TTC549 (cell line): ENCODE data around the gene PRKCZ.
"Not testable (repeated sequence)": the region's sequence is repeated elsewhere in the genome, so short reads cannot be mapped to it uniquely, and the experiment has no call there.

Experiments used
- FAIRE-seq: peaks from 2 replicates; lab custom pipeline; 2012; peaks lifted over from hg19 to GRCh38; lab: Jason Lieb, UNC

Gene PRKCZ

DNA sequence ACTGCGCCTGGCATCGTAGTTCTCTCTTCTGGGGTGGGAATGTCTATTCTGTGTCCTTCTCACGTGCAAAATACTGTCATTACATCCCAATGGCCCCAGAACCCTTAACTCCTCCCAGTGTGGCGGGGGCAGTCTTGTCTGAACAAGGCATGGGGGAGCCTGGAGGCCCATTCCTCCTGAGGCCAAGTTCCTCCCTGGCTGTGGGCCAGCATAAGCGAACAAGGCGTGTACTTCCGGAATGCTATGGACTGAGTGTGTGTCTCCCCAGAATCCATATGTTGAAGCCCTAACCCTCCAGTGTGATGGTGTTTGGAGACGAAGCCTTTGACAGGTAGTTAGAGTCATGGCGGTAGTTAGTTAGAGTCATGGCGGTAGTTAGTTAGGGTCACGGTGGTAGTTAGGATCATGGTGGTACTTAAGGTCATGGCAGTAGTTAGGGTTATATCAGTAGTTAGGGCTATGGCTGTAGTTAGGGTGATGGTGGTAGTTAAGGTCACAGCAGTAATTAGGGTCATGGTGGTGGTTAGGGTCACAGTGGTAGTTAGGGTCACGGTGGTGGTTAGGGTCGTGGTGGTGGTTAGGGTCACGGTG is 71.0 kb downstream of the PRKCZ start:
- no peak for FAIRE-seq

DNA sequence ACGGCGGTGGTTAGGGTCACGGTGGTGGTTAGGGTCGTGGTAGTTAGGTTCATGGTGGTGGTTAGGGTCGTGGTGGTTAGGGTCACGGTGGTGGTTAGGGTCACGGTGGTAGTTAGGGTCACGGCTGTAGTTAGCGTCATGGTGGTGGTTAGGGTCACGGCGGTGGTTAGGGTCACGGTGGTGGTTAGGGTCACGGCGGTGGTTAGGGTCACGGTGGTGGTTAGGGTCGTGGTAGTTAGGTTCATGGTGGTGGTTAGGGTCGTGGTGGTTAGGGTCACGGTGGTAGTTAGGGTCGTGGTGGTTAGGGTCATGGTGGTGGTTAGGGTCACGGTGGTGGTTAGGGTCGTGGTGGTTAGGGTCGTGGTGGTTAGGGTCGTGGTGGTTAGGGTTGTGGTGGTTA is 71.6 kb downstream of the PRKCZ start:
- not testable (repeated sequence) for FAIRE-seq

DNA sequence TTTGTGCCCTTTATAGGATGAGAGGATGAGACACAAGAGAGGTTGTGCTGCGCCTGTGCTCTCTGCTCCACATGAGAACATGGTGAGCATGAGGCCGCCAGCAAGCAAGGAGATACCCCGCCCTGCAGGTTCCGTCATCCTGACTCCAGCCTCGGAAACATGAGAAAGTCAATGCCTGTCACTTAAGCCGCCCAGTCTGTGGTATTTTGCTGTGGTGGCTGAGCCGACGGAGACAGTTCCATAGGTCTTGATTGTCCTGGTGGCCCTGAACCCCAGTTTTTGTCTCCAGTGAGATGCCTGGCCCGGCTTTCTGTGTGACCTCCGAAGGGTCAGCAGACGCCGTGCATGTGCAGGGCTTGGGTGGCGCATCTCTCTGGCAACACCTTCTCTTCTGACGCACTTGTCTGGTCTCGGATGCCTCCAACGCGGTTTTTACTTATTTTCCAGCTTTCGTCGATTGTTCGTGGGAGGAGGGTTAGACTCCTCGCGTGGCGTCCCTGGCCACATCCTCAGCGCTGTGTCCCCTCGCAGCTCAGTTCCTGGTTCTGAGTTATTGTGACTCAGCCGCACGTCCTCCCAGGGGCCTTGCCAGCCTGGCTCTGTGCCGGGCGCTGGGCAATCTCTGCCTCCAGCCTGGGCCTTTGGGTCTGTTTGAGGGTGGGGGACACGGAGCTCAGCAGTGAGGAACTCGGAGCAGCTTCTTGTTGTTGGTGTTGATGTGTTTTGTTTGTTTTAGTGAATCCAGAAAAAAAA is 74.4 kb downstream of the PRKCZ start:
- no peak for FAIRE-seq

DNA sequence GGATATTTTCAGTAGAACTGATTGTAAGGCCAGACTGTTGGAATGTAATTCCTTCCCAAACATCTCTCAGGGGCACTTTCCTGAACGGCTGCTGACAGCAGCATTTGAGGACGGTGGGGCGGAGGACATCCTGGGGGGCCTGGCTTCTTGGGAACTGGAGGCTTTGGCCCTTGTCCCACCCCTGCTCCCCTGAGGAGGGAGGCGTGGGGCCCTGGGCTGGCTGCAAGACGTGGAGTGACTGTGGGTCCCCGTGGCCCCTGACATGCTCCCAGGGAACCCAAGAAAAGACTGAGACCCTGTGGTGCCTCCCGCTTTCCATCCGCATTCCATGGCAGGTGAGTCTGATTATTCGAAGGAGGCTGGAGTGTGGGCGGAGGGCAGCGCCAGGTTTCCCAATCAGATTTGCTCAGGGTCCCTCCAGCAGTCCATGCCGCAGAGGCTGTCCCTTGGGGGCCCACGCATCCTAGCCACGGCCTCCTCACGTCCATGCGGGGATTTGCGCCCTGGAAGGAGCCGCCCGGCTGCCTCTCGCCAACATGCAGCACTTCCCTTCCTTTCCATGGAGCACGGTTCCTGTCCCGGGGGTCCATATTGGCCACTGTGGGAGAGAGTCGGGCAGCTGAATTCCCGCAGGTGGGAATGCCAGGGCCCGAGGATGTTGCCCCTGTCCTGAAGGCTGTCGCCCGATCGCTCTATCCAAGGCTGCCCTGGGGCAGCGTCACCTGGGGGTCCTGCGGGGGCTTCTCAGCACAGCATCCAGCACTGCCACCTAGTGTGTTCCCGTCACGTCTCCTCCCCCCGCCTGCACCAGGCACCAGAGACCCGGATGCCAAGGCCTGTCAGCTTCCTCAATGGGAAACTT is 75.4 kb downstream of the PRKCZ start:
- no peak for FAIRE-seq

DNA sequence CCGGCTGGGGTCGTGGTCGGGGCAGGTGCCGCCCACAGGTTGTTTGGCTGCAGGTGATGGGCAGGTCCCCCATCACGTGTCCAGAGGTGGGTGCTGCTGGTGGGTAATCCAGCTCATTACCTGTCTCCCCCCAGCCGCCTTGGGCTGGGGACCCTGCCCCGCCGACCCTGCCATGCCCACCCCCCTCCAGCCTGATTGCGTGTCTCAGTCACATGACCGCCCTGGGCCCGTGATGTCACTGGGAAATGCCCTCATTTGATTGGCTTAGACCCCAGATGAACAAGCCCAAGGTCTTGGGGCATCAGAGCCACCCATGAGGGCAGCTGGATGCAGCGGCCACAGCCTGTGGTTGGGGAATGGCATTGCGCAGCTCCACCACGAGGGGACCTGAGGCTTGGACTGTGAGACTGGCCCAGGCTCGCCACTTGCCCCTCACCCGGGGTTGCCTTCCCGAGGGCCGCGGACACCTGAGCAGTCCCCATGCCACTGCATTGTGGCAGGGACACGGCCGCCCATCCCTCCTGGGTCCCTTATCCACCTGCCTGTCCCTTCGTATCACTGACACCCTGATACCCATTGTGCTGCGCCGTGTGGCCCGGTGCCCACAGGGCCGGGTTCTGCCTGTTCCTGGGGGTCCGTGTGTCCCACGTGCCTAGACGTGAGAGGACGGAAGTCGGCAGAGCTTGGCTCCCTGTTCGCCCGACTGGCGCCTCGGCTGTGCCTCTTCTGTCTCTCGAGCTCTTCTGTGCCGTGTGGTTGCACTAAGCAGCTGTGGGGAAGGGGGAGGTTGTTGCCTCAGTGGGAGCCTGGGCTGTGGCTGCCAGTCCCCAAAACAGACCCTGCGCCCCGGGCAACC is 76.3 kb downstream of the PRKCZ start:
- FAIRE-seq, result no peak

DNA sequence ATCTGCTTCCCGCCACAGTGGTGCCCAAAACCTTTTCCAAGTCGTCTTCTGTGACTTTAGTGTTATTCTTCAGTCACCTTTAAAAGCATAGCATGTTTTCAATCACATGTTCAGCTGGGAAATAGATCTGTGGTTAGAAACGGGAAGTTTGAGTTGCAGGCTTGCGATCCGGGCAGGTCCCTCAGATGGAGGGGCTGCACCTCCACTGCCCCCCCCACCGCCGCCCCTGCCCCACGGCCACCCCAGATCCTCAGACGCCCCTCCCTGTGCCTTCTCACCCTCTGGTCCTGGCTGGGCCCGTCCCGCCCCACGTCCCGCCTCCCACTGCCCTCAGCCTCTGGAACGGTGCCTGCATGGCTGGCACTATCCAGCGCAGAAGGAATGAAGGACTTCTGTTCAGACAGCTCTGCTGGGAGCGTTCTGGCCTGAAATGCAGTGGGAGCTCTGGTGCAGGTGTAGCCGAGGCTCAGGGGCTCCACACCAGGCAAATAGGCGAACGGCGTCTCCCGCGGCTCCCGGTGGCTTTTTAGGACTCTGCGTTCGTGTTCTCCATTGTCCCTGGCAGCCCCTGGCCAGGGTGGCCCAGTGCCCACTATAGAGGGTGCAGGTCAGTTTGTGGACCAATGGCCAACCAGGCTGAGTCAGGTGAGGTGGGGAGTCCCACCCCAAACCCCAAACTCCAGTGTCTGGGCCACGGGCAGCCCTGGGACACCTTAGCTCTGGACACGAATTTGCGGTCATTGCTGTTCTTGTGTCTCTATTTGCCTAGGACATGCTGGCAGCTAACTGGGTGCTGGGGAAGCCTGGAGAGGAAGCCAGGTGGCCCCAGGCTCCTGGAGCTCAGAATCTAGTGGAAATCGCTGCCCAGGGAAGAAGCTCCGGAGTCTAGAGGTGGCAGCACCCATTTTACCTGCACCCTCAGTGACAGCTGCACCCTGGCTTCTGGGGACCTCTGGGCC is 77.3 kb downstream of the PRKCZ start:
- FAIRE-seq, result no peak

DNA sequence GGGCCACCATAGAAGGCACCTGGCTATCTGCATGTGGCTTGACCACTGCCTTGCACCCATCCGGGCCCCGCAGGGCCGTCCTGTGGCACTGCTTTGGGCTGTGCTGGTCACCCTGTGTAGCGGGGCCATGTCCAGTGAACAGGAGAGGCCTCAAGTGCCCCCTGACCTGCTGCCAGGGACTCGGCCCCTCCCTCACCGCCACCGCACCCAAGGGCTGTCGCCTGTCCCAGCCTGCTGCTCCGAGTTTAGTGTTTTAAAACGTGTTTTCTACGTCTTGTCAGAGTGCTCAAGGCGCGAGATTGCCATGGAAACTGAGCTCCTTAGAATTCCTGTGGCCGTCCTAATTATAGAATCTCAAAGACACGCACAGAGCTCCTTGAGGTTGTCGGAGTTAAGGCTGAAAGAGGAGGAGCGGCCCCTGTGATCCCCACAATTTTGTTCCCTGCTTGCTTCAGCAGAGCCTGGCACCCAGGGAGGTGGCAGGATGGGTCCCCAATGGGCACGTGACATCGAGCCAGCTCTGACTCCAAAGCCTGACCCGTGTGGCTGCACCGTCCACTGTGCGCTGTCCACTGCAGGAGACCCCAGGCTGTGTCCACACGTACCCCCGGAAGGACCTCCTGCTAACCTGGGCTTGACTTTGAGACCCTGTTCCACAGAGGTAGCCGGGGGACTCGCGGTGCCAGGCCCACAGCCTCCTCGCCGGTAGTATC is 78.1 kb downstream of the PRKCZ start:
- no peak for FAIRE-seq

DNA sequence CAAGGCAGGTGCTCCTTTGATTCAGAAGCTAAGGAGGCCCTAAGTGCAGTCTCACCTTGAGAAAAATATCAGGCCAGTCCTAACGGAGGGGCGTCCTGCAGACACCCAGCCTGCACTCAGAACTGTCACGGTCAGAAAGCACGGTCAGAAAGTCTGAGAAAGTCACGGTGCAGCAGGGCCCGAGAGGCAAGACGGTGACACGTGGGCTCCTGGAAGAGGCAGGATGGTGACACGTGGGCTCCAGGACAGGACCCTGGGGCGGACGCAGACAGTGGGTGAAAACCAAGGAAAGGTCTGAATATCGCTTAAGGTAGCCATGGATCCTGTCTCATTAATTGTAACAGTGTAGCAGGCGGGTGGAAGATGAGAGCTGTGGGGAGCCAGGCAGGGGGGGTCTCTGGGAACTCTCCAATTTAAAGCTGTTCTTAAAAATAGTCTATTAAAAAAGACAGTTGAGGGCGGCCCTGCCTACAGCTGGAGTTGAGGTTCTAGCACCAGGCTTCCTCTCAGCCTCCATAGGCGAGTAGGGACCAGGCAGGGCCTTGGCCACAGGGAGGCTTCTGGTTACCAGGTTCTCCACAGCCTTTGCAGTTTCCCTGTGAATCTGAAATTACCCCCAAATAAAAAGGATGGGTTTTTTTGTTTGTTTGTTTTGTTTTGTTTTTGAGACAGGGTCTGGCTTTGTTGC is 79.2 kb downstream of the PRKCZ start:
- FAIRE-seq, result no peak

DNA sequence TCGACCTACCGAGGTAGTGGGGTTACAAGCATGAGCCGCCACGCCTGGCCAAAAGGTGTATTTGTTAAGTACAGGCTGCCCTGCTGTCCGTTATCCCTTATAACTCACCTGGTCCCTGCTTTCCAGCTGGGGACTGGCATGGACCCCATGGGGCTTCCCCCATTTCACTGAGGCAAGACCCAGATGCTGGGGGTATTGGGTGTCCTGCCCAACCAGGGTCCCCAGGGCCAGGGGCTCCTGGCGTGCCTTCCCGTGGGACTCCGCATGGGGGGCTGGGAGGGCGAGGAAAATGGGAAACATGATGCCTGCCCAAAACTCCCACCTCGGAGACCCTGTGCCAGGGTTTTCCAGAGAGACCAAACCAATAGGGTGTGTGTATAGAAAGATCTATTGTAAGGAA is 79.9 kb downstream of the PRKCZ start:
- FAIRE-seq, result no peak

DNA sequence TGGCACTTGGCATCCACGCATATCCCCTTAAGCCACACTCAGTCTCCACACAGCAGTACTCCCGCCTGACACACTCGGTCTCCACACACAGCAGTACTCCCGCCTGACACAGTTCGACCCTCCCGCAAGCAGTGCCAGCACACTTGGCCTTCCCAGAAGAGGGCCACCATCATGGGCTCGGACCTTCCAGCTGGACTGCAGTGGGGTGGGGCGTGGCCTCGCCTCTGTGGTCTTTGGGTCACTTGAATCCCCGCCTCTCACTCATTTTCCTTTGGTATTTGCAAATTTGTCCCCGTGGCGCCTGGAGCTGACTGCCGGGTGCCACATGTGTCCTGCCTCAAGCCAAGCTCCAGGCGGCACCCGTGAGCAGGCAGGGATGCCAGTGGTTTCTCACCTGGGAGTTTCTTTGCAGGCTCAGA is 80.7 kb downstream of the PRKCZ start:
- no peak for FAIRE-seq

DNA sequence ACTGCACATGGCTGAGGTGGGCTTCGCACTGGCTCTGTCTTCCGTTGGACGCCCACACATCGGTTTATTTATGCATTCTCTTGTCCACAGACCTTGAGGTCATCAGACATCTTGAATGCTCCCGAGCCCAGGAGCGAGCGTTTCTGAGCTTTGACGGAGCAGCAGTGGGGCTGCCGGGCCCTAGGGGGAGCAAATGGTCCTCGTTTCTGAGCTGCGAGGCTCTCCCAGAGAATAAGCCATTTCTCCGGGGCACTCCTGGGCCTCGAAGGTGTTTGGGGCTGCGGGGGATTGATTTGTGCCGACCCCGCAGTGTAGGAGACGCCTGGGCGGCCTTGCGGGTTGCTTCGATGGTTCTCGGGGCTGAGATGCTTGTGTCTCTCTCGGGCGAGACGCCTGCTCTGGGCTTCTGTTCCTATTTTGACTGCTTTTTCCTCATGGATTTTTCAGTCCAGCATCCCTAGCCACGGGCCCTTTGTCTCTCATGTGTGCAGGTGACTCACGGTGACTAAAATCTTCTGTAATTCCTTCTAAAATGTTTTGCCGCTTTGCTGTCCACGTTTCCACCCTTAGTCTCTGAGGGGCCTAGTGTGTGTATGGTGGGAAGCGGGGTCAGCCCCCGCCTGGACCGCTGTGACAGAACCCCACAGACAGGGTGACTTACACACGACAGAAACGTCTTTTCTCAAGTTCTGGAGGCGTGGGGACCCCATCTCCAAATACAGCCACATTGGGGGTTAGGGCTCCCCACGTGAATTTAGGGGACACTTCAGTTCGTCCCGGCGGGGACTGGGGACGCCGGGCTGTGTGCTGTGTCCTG is 82.2 kb downstream of the PRKCZ start:
- no peak for FAIRE-seq

DNA sequence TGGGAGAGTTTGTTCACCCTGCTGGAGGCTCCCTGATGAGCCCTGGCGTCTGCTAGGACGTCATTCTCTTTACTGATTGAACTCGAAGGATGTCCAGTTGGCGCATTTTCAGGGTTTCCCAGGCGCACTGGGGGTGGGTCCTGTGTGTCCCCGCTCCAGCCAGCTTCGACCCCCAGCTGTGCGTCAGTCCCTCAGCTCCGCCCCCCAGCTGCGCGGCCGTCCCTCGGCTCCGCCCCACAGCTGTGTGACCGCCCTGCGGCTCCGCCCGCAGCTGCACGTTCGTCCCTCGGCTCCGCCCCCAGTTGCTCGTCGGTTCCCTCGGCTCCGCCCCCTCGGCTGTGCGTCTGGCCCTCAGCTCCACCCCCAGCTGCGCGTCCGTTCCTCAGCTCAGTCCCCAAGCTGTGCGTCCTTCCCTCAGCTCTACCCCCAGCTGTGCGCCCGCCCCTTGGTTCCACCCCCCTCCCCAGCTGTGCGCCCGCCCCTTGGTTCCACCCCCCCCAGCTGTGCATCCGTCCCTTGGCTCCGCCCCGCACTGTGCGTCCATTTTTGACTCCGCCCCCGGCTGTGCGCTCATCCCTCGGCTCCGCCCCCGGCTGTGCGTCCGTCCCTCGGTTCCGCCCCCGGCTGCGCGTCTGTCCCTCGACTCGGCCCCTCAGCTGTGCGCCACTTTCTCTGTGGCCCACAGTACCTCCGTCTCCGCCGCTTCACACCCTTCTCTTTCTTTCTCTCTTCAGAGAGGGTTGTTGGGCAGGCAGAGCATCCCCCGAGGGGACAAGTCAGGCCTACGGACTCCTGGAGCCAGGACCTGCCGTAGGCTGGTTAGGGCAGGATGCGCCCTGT is 83.0 kb downstream of the PRKCZ start:
- FAIRE-seq, result peak; percentile 80

DNA sequence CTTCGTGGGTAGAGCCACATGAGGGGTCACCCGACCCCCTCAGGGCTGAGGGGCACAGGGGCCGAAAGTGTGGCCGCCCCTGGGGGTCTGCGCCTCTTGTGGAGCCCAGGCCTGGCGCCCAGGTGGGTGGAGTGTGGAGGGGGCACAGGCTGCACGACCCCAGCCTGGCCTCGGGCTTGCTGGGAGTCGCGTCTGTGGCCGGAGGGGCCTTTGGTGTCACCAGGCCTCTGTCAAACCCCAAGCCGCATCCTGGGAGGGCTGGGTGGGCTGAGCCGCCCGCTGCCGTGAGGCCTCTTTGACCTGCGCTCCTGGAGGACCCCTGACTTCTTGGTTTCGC is 83.6 kb downstream of the PRKCZ start:
- no peak for FAIRE-seq

DNA sequence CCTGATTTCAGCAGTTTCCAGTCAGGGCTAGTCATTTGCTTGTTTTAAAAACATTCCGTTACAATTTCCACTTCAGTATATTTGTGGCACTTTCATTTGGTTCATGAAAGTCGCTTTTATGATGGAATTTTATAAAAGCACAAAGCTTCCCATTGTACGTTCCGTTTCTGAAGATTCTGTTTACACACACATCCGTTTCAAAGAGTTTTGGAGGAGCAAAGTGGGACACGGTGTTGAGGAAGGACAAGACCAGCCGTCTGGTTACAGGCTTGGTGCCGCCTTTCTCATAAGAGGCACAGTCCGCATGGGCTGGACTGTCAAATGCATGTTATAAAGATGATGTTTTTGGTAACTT is 84.0 kb downstream of the PRKCZ start:
- FAIRE-seq, result no peak

DNA sequence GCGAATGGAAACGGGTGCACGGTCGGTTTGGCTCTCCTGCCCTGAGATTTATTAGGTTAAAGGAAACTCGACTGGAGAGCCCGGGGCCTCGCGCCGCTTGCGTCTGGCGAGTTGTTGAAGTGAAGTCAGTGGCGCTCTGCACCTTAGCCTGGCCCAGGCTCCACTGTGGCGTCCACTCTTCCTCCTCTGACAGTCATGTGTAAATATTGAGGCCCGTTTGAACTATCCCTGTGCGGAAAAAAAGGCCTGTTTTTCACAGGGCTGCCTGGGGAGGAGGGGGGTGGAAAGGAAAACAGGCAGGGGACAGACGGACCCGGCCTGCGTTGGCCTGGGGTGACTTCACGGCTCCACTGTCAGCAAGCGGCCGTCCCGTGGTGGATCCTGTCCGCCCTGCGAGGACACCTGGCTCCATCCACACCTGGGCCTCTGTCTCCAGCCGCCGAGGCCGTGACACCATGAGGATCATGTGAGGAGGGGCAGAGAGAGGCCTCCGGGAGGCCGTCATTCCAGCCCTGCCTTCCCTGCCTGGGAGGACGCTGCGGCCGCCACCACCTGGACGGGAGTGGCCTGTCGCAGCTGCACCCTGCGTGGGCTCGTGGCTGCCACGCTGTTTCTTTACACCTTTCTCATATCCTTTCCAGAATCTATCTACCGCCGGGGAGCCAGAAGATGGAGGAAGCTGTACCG is 84.6 kb downstream of the PRKCZ start:
- FAIRE-seq, result no peak

DNA sequence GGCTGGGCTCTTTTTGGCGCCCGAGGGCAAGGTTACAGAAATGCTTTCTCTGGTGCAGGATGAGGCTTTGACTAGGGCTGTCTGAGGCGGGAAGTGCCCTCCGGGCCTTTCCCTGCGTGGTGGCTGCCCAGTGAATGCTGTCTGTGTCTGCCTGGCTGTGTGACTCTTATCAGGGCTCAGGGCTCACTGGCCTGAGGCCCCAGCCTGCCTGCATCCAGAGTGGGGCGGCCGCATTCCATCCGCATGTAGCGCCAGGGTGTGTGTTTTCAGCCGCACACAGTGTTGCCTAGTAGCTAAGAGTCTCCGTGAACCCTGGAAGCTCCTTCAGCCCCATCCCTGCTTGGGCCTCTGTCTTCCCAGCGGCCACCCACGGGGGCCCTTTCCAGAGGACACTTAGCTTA is 85.2 kb downstream of the PRKCZ start:
- FAIRE-seq, result no peak

DNA sequence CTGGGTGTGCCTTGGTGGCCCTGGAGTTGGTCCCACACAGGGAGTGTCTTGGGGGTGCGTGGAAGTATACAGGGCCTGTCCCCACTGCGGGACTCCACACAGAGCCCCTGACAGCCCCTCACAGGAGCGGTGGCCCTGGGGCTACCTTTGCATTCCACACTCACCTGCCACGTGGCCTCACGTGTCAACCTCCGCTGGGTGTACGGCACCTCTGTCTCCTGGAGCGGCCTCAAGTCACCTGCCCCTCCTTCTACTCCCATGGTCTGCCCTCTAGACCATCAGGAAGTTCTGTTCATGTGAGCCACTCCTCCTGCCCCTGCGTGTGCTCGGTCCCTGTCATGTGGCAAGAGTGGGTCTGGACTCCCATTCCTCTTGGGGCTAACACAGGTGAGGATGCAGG is 85.7 kb downstream of the PRKCZ start:
- no peak for FAIRE-seq
